Frontal cortex (tissue), 4 donors: ENCODE data around the gene MRPS26. TPM values are rescaled to one million over a fixed set of nuclear protein-coding genes. Genes with fewer than 3 reads are reported as not detected.
"Not testable (repeated sequence)": the region's sequence is repeated elsewhere in the genome, so short reads cannot be mapped to it uniquely, and the experiment has no call there.

ENCODE experiments used
- DNase-seq, 2 donors: peaks; one replicate each; pipeline ENCODE4 v3.0.0; 2012; ENCODE audit warnings: low spot score in 2 of 2
- FAIRE-seq: peaks from 2 replicates; lab custom pipeline; 2012; peaks lifted over from hg19 to GRCh38; lab: Jason Lieb, UNC
- total RNA-seq: library from RNA; depleted of rRNA; stranded (reverse); fragments of >200 nt; gene quantifications from one replicate; pipeline ENCODE4 v1.2.3, GENCODE V29; 2014
- donor health status: control.
- donor health status: control.
- donor health status: control.

Gene MRPS26
- total RNA-seq, 1 donor from 2014 or later: 36.3 TPM

DNA sequence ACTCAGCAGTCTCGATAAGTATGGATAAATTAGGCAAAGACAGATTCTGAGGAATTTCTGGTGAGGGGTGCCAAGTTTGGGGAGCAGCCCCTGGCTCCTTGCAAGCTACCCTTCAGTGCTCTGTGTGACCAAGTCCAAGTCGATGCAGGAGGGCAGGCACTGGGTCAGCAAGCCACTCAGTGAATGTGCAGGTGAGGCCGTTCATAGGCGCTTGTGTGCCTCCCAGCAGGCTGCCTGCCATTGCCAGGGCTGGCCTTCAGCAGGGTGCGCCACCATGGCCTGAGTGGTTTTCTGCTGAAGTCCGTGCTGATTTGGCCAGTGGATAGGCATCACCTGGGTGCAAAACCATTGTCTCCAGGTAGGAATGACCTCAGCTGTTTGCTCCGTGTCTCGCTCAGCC is 5.8 kb upstream of the MRPS26 start:
- FAIRE-seq (no peak), DNase-seq (no peak)

DNA sequence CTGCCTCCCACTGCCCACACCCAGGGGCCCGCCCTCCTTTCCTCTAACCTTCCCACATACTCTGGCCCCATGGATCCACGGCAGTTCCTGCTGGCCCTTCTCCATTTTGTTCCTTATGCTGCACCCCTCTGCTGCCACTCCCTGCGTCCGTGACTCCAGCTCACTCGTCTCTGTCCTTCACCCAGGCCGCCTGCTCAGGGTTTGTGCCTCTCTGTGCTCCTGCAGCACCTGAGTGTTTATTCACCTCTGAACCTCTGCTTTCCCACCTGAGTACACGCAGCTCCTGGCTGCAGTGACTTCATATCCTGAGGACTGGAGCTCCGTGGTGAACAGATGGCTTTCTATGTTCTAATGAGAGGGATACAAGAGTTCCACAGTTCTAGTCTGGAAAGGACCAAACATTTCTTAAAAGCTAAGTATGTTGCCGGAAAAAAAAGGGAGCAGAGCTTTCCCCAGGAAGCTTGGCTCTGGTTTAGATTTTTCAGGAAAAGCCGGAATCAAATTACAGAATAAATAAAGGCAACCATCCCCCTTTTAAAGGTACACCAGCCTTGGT is 3.9 kb upstream of the MRPS26 start:
- FAIRE-seq (no peak), DNase-seq (no peak)

DNA sequence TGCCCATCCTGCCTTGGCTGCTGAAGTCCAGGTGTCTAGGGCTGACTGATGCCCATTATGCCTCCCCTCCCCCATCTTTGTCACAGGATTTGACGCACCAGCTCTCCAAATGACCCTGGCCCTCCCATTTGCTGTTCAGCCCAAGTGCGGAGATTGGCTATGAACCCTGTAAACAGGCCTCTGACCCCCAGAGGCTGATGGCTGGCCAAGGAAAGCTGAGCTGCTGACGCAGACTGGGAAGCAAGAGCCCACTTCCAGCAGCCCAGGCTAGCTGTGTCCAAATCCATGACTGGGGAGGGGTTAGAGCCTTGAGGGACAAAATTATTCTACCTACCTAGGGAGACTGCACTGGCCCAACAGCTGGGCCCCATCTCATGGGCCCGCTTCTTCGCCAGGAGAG is 3.2 kb upstream of the MRPS26 start:
- DNase-seq: no peak
- no peak for FAIRE-seq

DNA sequence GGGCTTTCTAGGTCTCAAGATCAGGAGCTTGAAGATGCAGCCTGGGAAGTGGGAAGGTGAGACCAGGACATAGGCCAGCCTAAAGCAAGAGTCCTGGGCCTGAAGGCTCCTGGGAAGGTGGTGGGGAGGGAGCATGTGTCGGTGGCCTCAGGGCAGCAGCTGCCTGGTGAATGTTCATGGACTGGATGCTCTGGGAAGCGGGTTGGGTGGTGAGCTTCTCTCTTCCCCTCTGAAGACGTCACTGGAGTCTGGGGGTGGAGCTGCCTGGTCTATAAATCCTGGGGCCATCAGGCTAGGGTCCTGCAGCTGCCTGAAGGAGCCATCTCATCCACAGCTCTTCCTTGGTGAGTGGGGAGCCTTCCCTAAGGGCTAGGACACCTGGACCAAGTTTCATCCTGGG is 2.5 kb upstream of the MRPS26 start, which contains the start of gene GNRH2:
TSS of gene GNRH2 (plus strand) at position 301 of the 400 bp plus-strand sequence. CDS start 793 bp downstream, outside the sequence.
- DNase-seq (no peak), FAIRE-seq (no peak)

DNA sequence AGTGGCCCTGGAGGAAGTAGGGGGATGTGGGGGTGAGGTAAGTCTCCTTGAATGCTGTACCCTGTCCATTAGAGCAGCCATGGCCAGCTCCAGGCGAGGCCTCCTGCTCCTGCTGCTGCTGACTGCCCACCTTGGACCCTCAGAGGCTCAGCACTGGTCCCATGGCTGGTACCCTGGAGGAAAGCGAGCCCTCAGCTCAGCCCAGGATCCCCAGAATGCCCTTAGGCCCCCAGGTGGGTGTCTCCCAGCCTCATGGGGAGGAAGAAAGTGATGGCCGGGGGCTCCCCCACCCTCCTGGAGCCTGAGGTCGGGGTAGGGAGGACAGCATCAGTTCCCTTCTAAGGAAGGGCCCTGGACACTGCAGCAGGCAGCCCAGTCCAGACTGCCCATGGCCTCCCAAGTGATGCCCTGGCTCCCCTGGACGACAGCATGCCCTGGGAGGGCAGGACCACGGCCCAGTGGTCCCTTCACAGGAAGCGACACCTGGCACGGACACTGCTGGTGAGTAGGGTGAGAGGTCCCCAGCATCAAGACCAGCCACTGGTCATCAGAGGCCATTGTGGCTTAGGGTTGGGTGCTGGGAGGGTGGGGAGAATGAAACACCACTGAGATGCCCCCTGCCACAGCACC is 1.4 kb upstream of the MRPS26 start:
- FAIRE-seq: no peak
- DNase-seq: no peak

DNA sequence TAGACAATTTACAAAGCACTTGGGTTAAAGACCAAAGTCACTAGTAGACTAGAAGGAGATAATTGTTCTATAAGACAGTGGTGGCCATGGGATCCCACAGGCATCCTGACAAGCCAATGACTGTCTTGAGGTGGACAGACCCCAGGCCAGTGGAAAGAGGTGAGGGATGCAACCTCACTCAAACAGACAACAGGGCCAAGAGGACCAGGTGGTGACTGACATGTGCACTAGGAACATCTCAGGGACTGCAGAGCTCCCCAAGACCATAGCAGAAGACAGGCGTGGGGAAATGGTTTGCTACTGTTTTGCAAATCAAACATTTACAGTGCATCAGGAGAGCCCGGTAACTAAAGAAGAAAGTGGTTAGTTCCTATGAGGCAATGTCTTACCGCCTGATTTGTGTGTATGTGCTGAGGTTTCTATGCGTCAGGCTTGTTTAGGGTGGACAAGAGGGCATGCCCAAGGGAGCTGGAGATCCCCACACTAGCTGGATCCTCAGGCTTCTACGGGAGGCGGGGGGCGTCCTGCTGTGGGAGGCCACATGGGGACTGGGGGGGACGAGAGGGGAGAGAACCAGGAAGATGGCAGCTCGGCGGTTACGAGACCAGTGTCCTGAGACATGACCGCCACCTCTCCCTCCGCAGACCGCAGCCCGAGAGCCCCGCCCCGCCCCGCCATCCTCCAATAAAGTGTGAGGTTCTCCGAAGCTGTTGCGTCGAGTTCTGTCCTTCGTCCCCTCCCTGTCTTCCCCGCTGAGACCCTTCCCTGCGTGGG is 623 bp upstream of the MRPS26 start:
- DNase-seq: no peak
- no peak for FAIRE-seq

DNA sequence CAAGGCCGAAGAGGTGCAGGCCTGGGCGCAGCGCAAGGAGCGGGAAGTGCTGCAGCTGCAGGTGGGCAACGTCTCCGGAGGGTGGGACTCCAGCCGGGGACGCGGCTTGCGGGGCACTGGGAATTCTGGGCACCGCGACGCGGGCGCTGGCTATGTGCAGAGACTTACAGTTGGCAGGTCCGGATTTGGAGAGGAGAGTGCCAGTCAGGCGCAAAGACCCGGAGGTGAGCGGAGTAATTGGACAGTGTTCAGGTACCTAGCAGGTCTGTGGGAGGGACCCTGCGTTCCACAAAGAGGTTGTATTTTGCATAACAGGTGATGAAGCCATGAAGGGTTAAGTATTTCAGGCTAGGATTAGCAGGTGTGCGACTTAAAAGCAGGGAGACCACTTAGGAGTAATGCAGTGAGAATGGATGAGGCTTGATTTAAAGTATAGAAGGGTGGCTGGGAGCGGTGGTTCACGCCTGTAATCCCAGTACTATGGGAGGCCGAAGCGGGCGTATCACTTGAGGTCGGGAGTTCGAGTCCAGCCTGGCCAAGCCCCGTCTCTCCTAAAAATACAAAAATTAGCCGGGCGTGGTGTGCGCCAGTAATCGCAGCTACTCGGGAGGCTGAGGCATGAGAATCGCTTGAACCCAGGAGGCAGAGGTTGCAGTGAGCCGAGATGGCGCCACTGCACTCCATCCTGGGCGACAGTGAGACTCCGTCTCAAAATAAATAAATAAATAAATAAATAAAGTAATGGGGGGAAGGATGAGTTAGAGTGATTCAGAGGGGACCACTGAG is 1.0 kb downstream of the MRPS26 start:
- FAIRE-seq (no peak), DNase-seq (peak in 1 of 2 donors; percentile 35)

DNA sequence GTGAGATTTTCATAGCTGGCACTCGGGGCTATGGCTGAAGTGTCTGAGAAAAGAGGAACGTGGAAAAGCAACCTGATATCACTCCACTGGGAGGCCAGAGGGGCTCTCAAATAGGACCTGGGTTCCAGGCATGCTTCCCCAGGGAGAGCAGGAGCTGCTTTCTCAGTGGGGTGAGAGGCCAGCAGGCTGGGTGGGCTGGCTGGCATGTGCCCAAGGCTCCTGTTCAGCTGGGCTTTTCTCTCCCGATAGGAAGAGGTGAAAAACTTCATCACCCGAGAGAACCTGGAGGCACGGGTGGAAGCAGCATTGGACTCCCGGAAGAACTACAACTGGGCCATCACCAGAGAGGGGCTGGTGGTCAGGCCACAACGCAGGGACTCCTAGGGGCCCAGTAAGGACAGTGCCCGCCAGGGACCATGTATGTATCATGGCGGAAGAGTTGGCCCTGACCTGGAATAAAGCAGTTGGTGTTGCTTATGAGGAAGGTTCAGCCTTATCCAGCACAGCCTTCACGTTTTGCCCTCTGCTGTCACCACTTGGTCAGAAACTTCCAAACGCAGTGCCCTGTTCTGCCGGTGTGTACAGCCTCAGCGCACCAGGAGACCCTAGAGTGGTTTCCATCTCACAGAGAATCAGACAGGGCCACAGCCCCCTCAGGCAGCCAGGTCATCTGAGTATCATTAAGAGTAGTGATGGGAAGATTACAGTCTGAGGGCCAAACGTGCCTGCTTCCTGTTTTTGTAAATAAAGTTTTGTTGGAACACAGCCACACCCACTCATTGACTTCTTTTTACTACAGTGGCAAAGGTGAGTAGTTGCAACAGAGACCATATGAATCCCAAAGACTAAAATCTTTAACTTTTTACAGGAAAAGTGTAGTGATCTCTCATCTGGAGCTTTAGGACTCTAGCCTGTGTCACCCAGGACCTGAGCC is 1.9 kb downstream of the MRPS26 start:
- DNase-seq (no peak), FAIRE-seq (no peak)

DNA sequence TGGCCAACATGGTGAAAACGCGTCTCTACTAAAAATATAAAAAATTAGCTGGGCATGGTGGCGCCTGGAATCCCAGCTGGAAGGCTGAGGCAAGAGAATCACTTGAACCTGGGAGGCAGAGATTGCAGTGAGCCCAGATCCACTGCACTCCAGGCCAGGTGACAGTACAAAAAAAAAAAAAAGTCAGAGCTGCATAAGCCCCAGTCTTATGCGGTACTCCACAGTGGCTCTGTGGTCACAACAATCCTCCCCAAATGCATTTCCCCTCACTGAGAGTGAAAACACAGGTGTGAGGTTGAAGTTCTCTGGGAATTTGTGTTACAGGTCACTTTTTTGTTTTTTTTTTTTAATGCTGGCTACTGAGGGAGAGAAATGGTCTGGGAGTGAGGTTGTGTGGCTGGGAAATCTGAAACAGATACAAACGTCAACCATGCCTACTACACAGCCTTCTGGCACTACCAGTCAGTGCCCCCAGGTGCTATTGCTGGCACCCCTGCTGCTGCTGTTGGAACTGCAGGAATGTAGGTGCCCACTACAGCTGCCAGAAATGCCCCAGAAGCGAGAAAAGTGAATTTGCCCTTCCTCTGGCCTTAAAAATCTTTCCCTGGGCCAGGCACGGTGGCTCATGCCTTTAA is 5.7 kb downstream of the MRPS26 start:
- DNase-seq (no peak), FAIRE-seq (no peak)

DNA sequence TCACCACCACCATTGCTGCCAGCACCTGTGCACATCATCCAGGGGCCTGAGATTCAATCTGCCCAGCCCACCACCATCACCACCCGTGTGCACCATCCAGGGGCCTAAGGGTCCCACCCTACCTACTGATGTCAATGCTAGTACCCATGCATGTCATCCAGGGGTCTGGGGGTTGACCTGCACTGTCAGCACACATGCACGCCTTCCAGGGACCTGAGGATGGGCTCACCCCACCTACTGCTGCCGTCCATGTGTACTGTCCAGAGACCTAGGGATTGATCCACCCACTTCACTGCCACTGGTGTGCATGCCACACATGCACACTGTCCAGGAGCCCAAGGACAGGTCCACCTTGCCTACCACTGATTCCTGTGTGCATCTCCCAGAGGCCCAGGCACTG is 13.6 kb downstream of the MRPS26 start:
- no peak for FAIRE-seq

DNA sequence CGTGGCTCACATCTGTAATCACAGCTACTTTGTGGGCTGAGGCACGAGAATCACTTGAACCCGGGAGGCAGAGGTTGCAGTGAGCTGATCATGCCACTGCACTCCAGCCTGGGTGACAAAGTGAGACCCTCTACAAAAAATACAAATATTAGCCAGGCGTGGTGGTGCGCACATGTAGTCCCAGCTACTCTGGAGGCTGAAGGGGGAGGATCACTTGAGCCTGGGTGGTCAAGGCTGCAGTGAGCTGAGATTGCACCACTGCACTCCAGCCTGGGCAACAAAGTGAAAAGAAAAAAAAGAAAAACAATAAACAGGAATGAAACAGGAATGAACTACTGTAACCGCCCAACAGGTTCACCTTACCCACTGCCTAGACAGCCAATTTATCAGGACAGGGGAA is 18.3 kb downstream of the MRPS26 start:
- FAIRE-seq: not testable (repeated sequence)

More for the DNA sequence above, 13.6 kb downstream of the MRPS26 start:
- DNase-seq: no peak

DNA sequence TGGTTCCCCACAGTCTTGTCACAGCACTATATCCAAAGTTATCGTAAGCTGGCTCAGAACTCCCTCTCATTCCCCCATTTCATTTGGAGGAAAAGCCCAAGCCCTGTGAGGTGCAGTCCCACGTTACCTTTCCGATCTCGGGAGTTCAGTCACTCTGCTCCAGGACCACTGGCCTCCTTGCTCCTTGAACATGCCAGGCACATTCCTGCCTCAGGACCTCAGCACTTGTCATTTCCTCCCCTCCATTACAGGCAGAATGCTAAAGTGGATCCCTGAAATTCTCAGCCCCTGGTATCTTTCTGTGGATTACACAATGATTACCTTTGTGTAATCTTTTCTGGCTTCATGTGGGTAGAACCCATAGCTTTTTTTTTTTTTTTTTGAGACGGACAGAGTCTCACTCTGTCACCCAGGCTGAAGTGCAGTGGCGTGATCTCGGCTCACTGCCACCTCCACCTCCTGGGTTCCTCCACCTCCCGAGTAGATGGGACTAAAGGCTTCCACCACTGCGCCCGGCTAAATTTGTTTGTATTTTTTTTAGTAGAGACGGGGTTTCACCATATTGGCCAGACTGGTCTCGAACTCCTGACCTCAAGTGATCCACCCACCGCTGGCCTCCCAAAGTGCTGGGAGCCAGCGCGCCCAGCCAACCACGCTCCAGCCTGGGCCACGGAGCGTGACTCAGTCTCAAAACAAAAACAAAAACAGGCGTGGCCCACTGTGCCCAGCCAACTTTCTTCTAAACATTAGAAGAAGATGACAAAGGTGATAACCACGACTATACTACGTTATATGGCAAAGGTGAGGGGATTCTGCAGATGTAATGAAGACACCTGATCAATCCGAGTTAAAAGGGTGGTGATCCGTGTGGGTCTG is 21.5 kb downstream of the MRPS26 start:
- no peak for FAIRE-seq
- DNase-seq: no peak

More for the DNA sequence above, 18.3 kb downstream of the MRPS26 start:
- DNase-seq: not testable (repeated sequence)

DNA sequence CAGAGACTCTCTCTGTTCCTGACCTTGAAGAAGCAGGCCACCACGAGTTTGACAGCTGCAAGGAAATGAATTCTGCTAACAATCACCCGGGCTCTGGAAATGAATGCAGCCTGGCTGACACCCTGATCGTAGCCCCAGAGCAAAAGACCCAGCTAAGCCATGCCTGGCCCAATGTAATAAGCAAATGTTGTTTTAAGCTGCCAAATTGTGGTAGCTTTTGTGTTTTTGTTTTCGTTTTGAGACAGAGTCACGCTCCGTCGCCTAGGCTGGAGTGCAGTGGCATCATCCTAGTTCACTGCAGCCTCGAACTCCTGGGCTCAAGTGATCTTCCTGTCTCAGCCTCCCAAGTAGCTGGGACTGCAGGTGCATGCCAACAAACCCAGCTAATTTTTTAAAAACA is 22.2 kb downstream of the MRPS26 start:
- no peak for DNase-seq
- FAIRE-seq: no peak

DNA sequence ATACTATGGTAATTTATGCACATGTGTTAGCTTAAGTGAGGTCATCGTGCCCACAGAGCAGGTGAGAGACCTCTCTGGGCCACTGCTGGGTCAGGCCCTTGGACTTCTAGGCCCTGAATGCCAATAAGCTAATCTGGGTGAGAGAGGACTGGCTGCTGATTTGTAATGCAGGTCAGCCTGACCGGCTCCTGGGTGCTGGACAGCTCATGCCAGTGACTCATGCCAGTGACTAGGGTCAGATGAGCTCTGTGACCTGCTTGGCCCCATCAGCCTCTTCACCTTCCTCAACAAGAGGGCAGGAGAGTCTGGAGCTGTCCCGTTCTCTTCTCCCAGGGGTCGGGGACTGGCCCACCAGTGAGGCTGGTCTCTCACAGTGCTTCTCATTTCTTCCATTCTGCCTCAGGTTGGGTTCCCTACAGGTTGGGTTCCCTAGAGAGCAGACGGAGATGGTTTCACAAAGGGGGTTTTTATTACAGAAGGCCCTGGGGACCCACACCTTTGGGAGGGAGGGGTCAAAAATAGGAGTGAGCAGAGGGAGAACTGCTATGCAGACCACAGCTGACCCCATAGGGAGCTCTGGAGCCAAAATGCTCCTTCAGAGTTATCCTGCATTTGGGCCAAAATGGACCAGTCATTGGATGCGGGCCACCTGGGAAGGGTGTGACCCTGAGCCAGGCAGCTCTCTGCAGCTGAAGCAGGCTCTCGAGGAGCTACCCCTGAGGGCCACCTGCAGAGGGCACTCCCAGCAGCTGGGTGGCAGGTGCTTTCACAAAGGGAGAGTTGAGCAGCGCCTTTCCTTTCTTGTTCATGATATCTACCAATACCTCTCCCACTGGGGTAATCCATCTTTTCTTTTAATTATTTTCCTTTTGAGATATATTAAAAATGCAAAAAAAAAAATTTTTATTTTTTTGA is 23.4 kb downstream of the MRPS26 start:
- no peak for FAIRE-seq
- no peak for DNase-seq

DNA sequence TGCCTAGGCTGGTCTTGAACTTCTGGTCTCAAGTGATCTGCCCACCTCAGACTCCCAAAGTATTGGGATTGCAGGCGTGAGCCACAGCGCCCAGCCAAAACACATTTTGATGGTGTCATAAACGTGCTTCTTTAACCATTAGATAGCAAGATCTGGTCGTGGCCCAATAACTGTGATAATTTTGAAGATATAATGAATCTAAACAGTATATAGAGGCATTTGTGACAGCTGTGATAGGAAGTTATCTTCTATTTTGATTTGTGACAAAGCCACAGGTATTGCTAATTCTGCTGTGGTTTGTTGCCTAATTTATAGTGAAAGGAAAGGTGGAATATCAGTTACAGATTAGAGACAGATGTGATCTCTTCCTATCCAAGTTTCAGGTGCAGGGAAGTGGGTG is 24.9 kb downstream of the MRPS26 start:
- FAIRE-seq (no peak), DNase-seq (no peak)

DNA sequence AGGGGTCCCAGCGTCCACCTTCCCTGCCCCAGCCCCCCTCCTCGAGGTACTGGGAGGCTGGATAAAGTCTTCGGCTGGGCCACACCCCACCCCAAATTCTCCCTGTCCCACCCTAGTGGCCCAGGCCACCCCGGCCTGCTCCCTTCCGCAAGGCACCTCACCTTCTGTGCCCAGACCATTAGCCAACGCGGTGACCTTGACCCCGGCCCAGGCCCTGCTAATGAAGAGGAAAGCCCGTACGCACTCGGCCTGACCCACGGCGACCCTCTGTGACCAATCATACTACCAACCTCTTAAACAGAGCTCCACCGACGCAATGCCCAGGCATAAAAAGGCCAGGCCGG is 25.4 kb downstream of the MRPS26 start:
- FAIRE-seq: no peak
- DNase-seq: no peak
